B cell (primary cell): ENCODE results near the gene PYM1. TPM values are rescaled to one million over a fixed set of nuclear protein-coding genes. Genes with fewer than 3 reads are reported as not detected.
A peak's percentile ranks its signal among the peaks of the same experiment; 100 is the strongest.

Source experiments
- ATAC-seq: fragments of 200-7000 bp; cut with Tn5 transposase; one replicate; pipeline ENCODE4 v1.10.0; 2021; ENCODE audit warnings: low read depth, mild to moderate bottlenecking, moderate number of reproducible peaks, moderate library complexity
- CTCF ChIA-PET: fragments of 350-600 bp; sonication (Branson Sonifier 250); formaldehyde crosslinking; loops from one replicate; lab custom pipeline; 2021; ENCODE audit warnings: antibody characterized with exemption, inconsistent platforms; lab: Charles Lee
- POLR2A ChIA-PET: fragments of 350-600 bp; sonication (Branson Sonifier 250); formaldehyde crosslinking; loops from one replicate; lab custom pipeline; 2021; ENCODE audit warnings: antibody characterized with exemption; lab: Charles Lee
- DNase-seq: peaks from one replicate; pipeline ENCODE4 v3.0.0; 2013
- H2AFZ ChIP-seq: 2 replicates; pipeline ENCODE4 v1.6.1; 2012; ENCODE audit warnings: mild to moderate bottlenecking, low read depth, low read length; ENCODE audit not compliant: insufficient read depth, poor library complexity, severe bottlenecking
- H3K27ac ChIP-seq, 2 donors: 1 replicate in 1 of 2; 2 replicates in 1 of 2; pipeline ENCODE4 v1.5.1; 2012 to 2013; ENCODE audit warnings: low read length in 2 of 2, mild to moderate bottlenecking in 2 of 2, moderate library complexity in 1 of 2
- H3K27me3 ChIP-seq, 4 experiments: fragments of 200-600 bp in 1 of 4; sonication (generic) in 1 of 4; replicated peaks in 1 of 4; 1 replicate in 2 of 4; 2 replicates in 2 of 4; pipeline versions ENCODE4 v1.6.1 to v1.7.0; 2013 to 2016; ENCODE audit warnings: low read length in 3 of 4, mild to moderate bottlenecking in 2 of 4, mixed read lengths in 1 of 4, moderate library complexity in 1 of 4; ENCODE audit not compliant: insufficient read depth in 4 of 4, control insufficient read depth in 3 of 4; ENCODE audit errors: control extremely low read depth in 1 of 4
- H3K36me3 ChIP-seq, 2 experiments: replicated peaks in 1 of 2; 1 replicate in 1 of 2; 2 replicates in 1 of 2; pipeline versions ENCODE4 v1.6.1 to v1.7.1; 2013; ENCODE audit warnings: low read length in 1 of 2; ENCODE audit not compliant: insufficient read depth in 2 of 2, control insufficient read depth in 1 of 2; ENCODE audit errors: control extremely low read depth in 1 of 2, extremely low read depth in 1 of 2
- H3K4me1 ChIP-seq, 2 donors: fragments of 200-600 bp in 1 of 2; sonication (generic) in 1 of 2; 1 replicate in 1 of 2; 2 replicates in 1 of 2; pipeline versions ENCODE4 v1.5.1 to v1.6.1; 2013 to 2017; ENCODE audit warnings: low read length in 2 of 2; ENCODE audit not compliant: control insufficient read depth in 2 of 2, insufficient read depth in 2 of 2
- H3K4me2 ChIP-seq: replicated peaks from 2 replicates; pipeline ENCODE3; 2012; ENCODE audit warnings: mild to moderate bottlenecking, low read depth, low read length; ENCODE audit not compliant: poor library complexity, severe bottlenecking
- H3K4me3 ChIP-seq, 5 experiments: fragments of 200-600 bp in 1 of 5; sonication (generic) in 1 of 5; 1 replicate in 3 of 5; 2 replicates in 2 of 5; pipeline versions ENCODE4 v1.5.1 to v1.7.0; 2011 to 2016; ENCODE audit warnings: low read length in 4 of 5, mild to moderate bottlenecking in 4 of 5, low read depth in 2 of 5, control low read depth in 1 of 5, moderate library complexity in 1 of 5; ENCODE audit not compliant: insufficient read depth in 1 of 5; ENCODE audit errors: control extremely low read depth in 1 of 5, extremely low read depth in 1 of 5
- H3K79me2 ChIP-seq: fragments of 200-600 bp; sonication (generic); one replicate; pipeline ENCODE4 v1.6.0; 2016; ENCODE audit warnings: low read length; ENCODE audit not compliant: control insufficient read depth, insufficient read depth
- H3K9ac ChIP-seq: fragments of 200-600 bp; sonication (generic); 2 replicates; pipeline ENCODE4 v1.6.1; 2017; ENCODE audit warnings: mild to moderate bottlenecking, low read length, moderate library complexity
- H3K9me3 ChIP-seq, 3 donors: one replicate each; pipeline versions ENCODE4 v1.6.1 to v1.7.1; 2013; ENCODE audit warnings: low read length in 2 of 3; ENCODE audit not compliant: control insufficient read depth in 2 of 3, insufficient read depth in 1 of 3; ENCODE audit errors: control extremely low read depth in 1 of 3
- H4K20me1 ChIP-seq: 2 replicates; pipeline ENCODE4 v1.6.0; 2012; ENCODE audit warnings: mild to moderate bottlenecking, low read length; ENCODE audit not compliant: insufficient read depth, control insufficient read depth, poor library complexity, severe bottlenecking
- H3K27ac Mint-ChIP-seq: one replicate; pipeline ENCODE4 v1.8.0; 2021; ENCODE audit warnings: mixed read lengths
- H3K27me3 Mint-ChIP-seq: one replicate; pipeline ENCODE4 v1.8.0; 2021; ENCODE audit warnings: mixed read lengths
- H3K4me1 Mint-ChIP-seq: one replicate; pipeline ENCODE4 v1.8.0; 2021; ENCODE audit warnings: mixed read lengths
- H3K4me3 Mint-ChIP-seq: one replicate; pipeline ENCODE4 v1.8.0; 2021; ENCODE audit warnings: mixed read lengths
- H3K9me3 Mint-ChIP-seq: one replicate; pipeline ENCODE4 v1.8.0; 2022; ENCODE audit warnings: mixed read lengths; ENCODE audit not compliant: insufficient read depth
- CTCF ChIP-seq: fragments of 200-600 bp; IDR thresholded peaks from one replicate; pipeline ENCODE4 v1.8.0; 2022; ENCODE audit warnings: antibody characterized with exemption, mild to moderate bottlenecking
- EZH2 ChIP-seq: IDR thresholded peaks from 2 replicates; pipeline ENCODE4 v1.6.1; 2012; ENCODE audit warnings: borderline replicate concordance, low read depth, mild to moderate bottlenecking, moderate library complexity, low read length; ENCODE audit not compliant: insufficient read depth, poor library complexity, severe bottlenecking
- WGBS: methylation state at CpG from one replicate; pipeline ENCODE4 v1.1.5; 2013; ENCODE audit warnings: missing lambda C conversion rate; ENCODE audit not compliant: insufficient coverage; 5-methylcytosine and 5-hydroxymethylcytosine counted together
- intact Hi-C: fragments of 100-400 bp; cut with micrococcal nuclease; formaldehyde crosslinking; loops from one replicate; pipeline ENCODE4 v1.10.0; 2022
- polyA plus RNA-seq: library from polyadenylated mRNA; depleted of rRNA; stranded (reverse); fragments of >200 nt; gene quantifications from 2 replicates; pipeline ENCODE4 v1.2.3, GENCODE V29; 2012
- total RNA-seq, 2 donors: library from RNA; stranded (reverse); fragments of 120-200 nt in 1 of 2; gene quantifications; 1 replicate in 1 of 2; 2 replicates in 1 of 2; pipeline versions ENCODE4 v1.2.3 to v1.2.4, GENCODE V29; 2013 to 2022

The PYM1 gene
- total and polyA plus RNA-seq, 2 donors (not counting 1 experiment from before 2014, with no cell fraction given) = 22.5 to 39.2 TPM

GRCh38 chr12:55942055-55942454 lies 14.4 kb upstream of the PYM1 start:
- Histone ChIP-seq H3K36me3 (peaks cover 15 to 79% of the 10 kb centered on the region in 2 experiments), H3K9me3 (no peaks in the 10 kb centered on the region), H3K27me3 (no peaks in the 10 kb centered on the region), H3K27ac (no peak overlapping the region), H3K9ac (no peak overlapping the region), H4K20me1 (peaks cover 10% of the 10 kb centered on the region), H3K4me1 (peaks cover 7 to 12% of the 10 kb centered on the region in 2 donors), H2AFZ (no peak overlapping the region), H3K4me2 (no peak overlapping the region), H3K4me3 (no peak overlapping the region), H3K79me2 (peaks cover 19% of the 10 kb centered on the region)
- Mint-ChIP-seq H3K9me3 (no peaks in the 10 kb centered on the region), H3K4me1 (peaks cover 12% of the 10 kb centered on the region), H3K27me3 (no peaks in the 10 kb centered on the region), H3K27ac (peak overlapping the region; percentile 73), H3K4me3 (no peak overlapping the region)
- DNase-seq (no peak), ATAC-seq (no peak)
- WGBS = 100% methylated on average over 1 of the region's 4 CpGs
- CTCF ChIA-PET = interaction anchor here (1.0 to 8.7 kb wide), 4 partner anchors 13 to 203 kb away, joined by 3 to 155 read pairs (median 58); partner anchors contain the start of genes DGKA and PYM1
- intact Hi-C loops = no loop called here
- no peak for TF ChIP-seq CTCF
- no peak for TF ChIP-seq EZH2
- POLR2A ChIA-PET = no interaction called here

- Mint-ChIP-seq H3K9me3 (no peaks in the 10 kb centered on the region), H3K27ac (peak overlapping the region; percentile 84), H3K4me1 (peaks cover 19% of the 10 kb centered on the region), H3K4me3 (peak overlapping the region; percentile 13), H3K27me3 (no peaks in the 10 kb centered on the region)
- Histone ChIP-seq H3K27me3 (no peaks in the 10 kb centered on the region), H3K9ac (no peak overlapping the region), H3K27ac (peak overlapping the region; percentile 35 to 57), H4K20me1 (peaks cover 18% of the 10 kb centered on the region), H3K36me3 (peaks cover 13 to 96% of the 10 kb centered on the region in 2 experiments), H3K4me2 (peak overlapping the region; percentile 34), H2AFZ (peak overlapping the region; percentile 64), H3K79me2 (peaks cover 28% of the 10 kb centered on the region), H3K4me1 (peaks cover 7 to 12% of the 10 kb centered on the region in 2 donors), H3K4me3 (no peak overlapping the region), H3K9me3 (no peaks in the 10 kb centered on the region)
- TF ChIP-seq EZH2 (no peak), CTCF (peak; percentile 85)
- ATAC-seq = peak; percentile 99
- WGBS = 20% methylated on average over 16 of the region's 18 CpGs
- DNase-seq = peak; percentile 89
- ChIA-PET POLR2A (interaction anchor here (0.8 to 1.6 kb wide), 4 partner anchors 10 to 123 kb away, joined by 3 to 7 read pairs (median 4); partner anchors contain the start of genes DNAJC14, ORMDL2 and SARNP), CTCF (interaction anchor here (0.5 to 8.7 kb wide), 35 partner anchors 9 to 217 kb away, joined by 3 to 155 read pairs (median 4); partner anchors contain the start of genes CD63, DGKA, ORMDL2 and PYM1)
- intact Hi-C loops = loop anchor here (1.0 kb wide), 3 partner anchors 14 to 202 kb away; partner anchors contain the start of gene ORMDL2
Observed at GRCh38 chr12:55940065-55940732, 12.5 kb upstream of the PYM1 start.
